Kidney epithelial cell (primary cell): Measurements from ENCODE around the gene TMEM220. TPM values are rescaled to one million over a fixed set of nuclear protein-coding genes. Genes with fewer than 3 reads are reported as not detected.

Experiments
- DNase-seq: peaks from one replicate; pipeline ENCODE4 v3.0.0-alpha.2; 2010; ENCODE audit warnings: low read depth
- H3K27me3 ChIP-seq: 2 replicates; pipeline ENCODE4 v1.6.0; 2011; ENCODE audit warnings: low read length; ENCODE audit not compliant: control insufficient read depth, insufficient read depth
- H3K36me3 ChIP-seq: 2 replicates; pipeline ENCODE4 v1.5.1; 2011; ENCODE audit warnings: low read length; ENCODE audit not compliant: control insufficient read depth, insufficient read depth
- H3K4me3 ChIP-seq: 2 replicates; pipeline ENCODE4 v1.5.1; 2011; ENCODE audit warnings: low read depth, mild to moderate bottlenecking, control low read depth, low read length
- CTCF ChIP-seq: IDR thresholded peaks from 2 replicates; pipeline ENCODE4 v1.5.1; 2011; ENCODE audit warnings: mild to moderate bottlenecking, moderate library complexity, low read length, control low read depth, inconsistent platforms; ENCODE audit not compliant: insufficient read depth, poor library complexity, severe bottlenecking
- total RNA-seq: library from RNA; depleted of rRNA; stranded (reverse); fragments of >200 nt; gene quantifications from 2 replicates; pipeline ENCODE4 v1.2.3, GENCODE V29; 2015

The TMEM220 gene
- total RNA-seq, 1 donor from 2014 or later: 2.8 TPM

- H3K4me3 ChIP-seq: no peak overlapping the region
- H3K27me3 ChIP-seq: no peaks in the 10 kb centered on the region
- TF ChIP-seq CTCF: no peak
- DNase-seq: no peak
- H3K36me3 ChIP-seq: no peaks in the 10 kb centered on the region
These were observed 27.2 kb upstream of the TMEM220 start for GRCh38 chr17:10757067-10757466.

- no peaks in the 10 kb centered on the region for H3K36me3 ChIP-seq
- H3K27me3 ChIP-seq: no peaks in the 10 kb centered on the region
- H3K4me3 ChIP-seq: no peak overlapping the region
- no peak for DNase-seq
- no peak for TF ChIP-seq CTCF
These were observed 26.8 kb upstream of the TMEM220 start for GRCh38 chr17:10756619-10757018.

- no peak for DNase-seq
- TF ChIP-seq CTCF: no peak
- no peak overlapping the region for H3K4me3 ChIP-seq
- H3K36me3 ChIP-seq: no peaks in the 10 kb centered on the region
- H3K27me3 ChIP-seq: no peaks in the 10 kb centered on the region
These were observed 26.4 kb upstream of the TMEM220 start for GRCh38 chr17:10756185-10756584.

- TF ChIP-seq CTCF: no peak
- Histone ChIP-seq H3K27me3 (no peaks in the 10 kb centered on the region), H3K4me3 (no peak overlapping the region), H3K36me3 (no peaks in the 10 kb centered on the region)
- DNase-seq: no peak
These were observed 25.8 kb upstream of the TMEM220 start for GRCh38 chr17:10755592-10756127.

GRCh38 chr17:10754861-10755591 is 25.2 kb upstream of the TMEM220 start:
- Histone ChIP-seq H3K4me3 (no peak overlapping the region), H3K27me3 (no peaks in the 10 kb centered on the region), H3K36me3 (no peaks in the 10 kb centered on the region)
- DNase-seq: no peak
- TF ChIP-seq CTCF: no peak

GRCh38 chr17:10754109-10754508 is 24.3 kb upstream of the TMEM220 start:
- peak; percentile 48 for TF ChIP-seq CTCF
- Histone ChIP-seq H3K36me3 (no peaks in the 10 kb centered on the region), H3K4me3 (no peak overlapping the region), H3K27me3 (no peaks in the 10 kb centered on the region)
- DNase-seq: no peak
